Islet of Langerhans (tissue), 1 donor: Measurements from ENCODE around the gene EPB41L4A.
A peak's percentile ranks its signal among the peaks of the same experiment; 100 is the strongest.

Experiments used
- FAIRE-seq: peaks from one replicate; lab custom pipeline; 2011; peaks lifted over from hg19 to GRCh38; lab: Jason Lieb, UNC

EPB41L4A gene

DNA sequence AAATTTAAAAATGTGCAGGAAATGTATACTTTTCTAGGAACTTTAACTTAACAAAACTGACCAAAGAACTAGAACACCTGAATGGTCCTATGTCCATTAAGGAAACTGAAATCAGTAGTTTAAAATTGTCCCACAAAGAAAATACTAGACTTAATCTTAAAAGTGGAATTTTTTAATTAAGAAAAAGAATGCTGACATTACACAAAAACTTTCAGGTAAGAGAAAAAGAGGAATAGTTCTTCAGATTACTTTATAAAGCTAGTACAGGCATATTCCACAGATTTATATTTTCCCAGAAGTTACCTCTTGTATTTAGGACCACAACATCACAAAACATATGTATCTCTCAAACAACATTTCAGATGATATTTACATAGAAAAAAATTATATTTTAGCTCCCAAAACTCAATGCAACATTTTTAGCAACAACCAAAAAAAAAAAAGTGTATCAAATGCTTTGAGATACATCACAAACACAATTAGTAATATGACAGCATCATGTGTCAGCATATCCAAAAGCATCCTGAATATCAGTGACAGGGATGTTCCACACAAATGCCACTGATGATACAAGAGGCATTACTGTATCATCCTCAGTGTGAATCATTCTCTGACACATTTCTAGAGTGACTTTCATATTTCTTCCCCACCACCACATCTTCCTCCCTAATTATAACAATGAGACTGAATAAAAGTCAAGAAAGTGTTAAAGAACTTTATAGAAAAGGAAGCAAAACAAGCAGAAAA is 264.0 kb downstream of the EPB41L4A start:
- peak; percentile 68 for FAIRE-seq

DNA sequence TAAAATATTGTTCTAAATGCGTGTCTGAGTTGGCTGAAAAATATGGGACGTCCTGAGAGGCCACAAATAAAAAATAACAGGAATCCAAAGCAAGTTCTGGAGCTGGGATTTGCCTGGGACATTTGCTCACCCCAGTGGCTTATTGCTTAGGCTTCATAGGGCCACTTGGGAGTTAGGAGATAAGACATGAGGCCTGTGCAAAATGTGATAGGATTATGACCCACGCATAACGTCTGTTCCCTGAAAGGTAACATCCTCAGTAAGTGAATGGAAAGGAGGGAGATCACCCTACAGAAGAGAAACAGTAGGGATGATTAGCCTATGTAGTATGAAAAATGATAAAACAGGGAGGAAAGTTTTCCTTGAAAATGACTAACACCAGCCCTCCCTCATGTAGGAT is 269.4 kb downstream of the EPB41L4A start:
- FAIRE-seq, result no peak

DNA sequence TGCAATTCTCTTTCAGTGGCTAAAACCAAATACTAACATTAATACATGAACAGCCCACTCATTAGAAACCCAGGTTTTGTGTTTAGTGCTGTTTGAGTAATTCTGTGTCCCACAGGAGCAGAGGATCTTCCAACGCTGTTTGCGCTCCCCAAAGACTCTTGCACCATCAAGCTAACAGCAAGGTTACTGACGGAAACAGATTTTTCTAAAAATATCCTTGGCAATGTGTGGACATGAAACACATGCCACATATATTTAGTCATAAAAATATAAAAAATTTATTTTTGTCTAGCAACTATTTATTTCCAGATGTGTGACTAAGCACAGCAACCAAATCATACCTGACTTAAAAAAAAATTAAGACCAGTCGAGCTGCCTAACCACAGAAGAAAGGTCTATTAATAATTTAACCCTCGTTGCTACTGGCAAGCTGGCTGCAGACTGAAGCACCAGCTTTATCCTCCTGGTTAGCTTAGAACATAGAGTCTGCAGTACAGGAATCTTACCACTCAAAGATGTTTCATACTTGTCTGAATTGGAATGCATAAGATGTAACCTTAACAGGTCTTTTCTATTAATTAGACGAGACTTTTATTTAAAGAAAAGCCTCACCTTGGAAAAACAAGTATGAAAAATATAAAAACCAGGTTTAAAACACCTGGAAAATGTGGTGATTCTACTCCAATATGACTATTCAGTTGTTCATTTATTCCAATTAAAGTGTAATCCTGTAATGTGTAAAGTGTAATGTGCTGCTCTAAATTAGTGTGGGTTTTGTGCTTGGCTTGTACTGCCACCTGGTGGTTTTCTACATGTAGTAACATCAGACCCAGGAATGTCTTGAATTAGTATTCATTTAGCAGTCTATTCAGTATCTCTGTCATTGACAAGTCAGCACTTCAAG is 272.5 kb downstream of the EPB41L4A start:
- peak; percentile 99 for FAIRE-seq

DNA sequence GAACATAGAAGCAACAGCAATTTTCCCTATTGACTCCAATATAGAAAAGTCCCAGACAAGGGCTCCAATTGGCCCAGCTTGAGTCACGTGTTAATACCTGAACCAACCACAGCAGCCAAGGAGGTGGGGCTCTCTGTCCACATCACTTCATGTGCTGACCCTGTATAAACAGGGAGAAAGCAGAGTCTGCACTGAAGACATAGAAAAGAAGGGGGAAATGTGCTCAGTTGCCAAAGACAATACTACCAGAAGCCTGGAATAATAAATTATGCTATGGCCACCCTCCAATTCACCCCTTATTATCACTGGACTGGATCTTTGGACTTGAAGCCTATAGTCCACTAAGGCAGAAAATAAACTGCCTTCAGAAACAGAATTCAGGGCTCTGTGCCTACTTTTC is 275.4 kb downstream of the EPB41L4A start:
- FAIRE-seq, result no peak

DNA sequence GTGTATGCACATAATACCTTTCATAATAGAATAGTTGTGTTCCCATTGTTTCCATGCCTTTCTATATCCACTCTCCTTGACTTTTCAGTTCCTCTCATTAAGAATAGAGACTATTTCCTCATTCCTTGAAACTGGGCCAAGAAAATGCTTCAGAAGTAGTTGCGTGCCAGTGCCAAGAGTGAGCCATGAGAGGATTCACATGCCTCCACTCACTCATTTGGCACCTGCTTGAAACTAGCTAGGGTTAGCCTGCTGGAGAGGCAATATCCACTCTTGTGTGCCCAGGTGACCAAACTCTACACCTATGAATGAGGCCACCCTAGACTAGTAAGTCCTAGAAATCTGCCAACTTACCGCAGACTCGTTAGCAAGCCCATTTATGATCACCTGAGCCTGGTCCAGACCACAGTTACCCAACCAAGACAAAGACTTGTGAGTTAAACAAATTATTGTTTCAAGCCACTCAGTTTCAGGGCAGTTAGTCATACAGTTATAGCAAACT is 276.3 kb downstream of the EPB41L4A start:
- no peak for FAIRE-seq

DNA sequence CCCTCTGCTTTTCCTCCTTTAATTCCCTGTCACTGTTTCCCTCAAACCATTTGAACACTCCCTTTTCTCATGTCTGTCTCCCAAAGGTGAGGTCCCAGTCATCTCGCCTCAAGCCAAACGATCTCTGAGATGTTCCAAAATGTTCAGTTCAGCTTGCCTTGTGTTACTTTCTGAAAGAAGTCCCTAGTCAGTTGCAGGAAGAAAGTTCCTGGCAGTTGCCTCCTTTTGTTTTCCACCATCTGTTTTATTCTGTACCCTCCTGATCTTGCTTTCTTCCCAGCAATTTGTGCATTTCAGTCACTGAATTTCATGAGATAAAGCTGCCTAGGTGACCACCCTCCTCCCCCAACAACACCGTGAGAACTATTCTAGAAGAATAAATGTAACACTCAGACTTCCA is 277.5 kb downstream of the EPB41L4A start:
- no peak for FAIRE-seq

DNA sequence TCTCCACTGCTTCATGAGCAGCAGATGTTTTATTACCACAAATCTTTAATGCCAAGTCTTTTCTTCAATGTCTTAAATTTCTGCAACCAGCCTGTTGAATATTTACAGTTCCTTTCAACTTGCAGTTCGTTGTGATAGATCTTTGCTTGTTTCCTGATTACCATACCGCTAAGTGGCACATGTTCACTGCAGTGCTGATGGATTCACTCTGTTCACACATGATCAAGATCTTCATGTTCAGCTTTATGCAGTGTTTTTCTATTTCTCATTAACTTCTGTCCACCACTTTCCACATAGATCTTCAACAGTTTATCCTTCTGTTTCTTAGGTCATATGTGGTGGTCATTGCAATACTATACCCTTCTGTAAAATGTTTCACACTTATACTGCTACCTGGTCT is 280.6 kb downstream of the EPB41L4A start:
- no peak for FAIRE-seq

DNA sequence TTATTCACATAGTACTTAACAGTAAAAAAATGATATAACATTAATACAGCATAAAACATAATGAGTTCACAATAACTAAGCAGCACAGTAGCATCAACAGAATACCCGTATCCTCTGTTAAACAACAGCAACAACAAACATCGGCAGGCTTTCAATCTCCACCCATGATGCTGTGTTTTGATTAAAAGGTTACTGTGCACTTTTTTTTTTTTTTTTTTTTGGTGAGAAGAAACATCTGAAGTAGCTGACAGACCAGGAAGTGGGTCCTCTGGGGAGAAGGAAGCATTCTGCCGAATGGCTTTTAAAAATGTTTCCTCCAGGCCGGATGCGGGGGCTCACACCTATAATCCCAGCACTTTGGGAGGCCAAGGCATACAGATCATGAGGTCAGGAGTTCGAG is 282.3 kb downstream of the EPB41L4A start:
- FAIRE-seq, result no peak

DNA sequence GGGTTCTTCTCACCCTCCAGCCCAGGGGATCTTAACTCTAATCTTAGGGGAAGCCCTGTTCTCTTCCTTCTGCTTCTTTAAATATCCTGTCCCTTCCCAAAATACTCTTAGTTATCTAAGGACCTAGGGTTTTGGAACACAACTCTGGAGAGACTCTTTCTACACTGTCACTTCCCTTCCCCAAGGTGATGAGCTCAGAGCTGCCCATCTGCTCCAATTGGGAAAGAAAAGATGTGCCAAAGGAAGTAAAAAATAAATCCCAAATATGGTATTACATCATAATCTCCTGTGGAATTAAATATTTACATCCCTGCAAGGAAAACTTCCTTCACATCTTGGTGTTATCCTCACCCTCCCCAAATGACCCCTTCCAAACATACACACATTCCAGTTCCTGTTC is 291.2 kb downstream of the EPB41L4A start:
- FAIRE-seq, result no peak

DNA sequence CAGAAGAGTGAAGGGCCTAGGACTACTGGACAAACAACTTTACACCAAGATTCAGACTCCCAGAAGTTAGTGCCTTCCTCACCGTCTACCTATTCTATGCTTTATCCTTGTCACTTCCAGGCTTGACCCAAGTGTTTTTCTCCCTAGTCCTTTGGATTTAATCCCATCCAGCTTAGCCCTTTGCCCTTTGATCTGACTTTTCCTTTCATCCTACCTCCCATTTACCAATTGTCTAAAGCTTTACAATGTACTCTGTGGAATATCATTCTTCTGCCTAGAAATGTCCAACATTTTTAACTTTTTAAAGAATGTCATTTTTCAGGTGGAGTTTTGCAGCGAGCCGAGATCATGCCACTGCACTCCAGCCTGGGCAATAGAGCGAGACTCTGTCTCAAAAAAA is 292.1 kb downstream of the EPB41L4A start:
- no peak for FAIRE-seq

DNA sequence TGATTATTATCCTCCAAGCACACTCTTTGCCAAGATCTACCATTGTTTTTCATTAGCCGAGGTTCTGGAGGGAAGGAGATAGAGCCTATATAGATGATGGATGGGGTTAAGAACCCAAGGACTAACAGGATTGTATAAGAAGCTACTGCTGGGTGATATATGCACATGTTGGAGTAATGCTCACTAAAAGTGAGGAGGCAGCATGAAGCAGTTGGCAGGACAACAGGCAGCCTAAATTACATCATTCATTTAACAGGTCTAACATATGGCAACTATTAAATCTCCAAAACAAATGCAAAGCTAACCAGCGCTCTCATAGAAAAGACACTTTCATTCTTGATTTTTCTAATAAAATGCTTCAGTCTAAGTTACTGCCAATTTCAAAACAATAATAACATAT is 293.2 kb downstream of the EPB41L4A start:
- no peak for FAIRE-seq

DNA sequence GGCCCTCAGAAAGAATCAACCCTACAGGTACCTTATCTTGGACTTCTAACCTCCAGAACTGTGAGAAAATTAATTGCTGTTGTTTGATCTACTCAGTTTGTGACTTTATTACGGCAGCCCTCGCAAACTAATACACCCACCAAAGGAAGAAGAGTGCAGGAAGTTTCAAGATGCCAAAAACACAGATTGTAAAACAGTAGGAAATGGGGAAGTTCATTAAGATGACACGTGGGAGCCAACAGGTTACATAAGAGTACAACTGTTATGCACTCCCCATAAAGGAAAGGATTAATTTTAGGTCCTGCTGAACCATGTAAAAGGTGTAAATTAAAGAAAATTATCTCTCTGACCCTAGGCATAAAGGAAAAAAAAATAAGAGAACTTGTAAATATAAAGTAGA is 294.3 kb downstream of the EPB41L4A start:
- FAIRE-seq, result no peak

DNA sequence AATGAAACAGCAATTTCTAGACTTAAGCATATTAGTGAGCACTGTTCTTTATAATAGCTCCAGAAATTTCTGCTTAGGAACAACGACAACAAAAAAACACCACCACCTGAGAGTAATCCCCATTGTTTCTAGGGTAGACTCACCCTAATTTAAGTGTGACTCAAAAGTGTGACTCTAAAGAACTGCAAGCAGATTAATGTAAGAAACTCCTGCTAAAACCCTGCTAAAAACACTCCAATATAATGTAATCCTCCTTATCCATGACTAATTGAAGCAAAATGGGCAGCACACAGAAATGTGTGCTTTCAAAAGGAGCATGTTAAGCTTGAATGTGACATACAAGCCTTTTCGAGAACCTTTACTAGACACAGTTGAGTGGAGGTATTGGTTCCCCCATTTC is 296.0 kb downstream of the EPB41L4A start:
- no peak for FAIRE-seq

DNA sequence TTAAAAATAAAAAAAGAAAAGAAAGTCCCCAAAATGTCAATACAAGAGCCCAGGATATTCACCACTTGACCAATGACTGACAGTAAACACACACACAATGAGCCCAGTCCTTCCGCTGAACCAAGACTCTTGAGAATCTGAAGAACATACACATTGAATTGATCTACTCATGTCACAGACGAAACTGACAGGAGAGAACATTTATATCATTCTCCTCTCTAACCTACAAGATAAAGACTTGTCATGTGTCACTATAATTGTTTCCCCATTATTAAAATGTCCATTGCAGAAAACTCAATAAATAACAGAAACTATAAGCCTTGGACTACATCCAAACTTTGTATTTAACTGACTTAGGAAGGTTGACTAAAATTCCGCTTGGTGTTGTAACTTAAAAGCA is 296.7 kb downstream of the EPB41L4A start:
- no peak for FAIRE-seq

DNA sequence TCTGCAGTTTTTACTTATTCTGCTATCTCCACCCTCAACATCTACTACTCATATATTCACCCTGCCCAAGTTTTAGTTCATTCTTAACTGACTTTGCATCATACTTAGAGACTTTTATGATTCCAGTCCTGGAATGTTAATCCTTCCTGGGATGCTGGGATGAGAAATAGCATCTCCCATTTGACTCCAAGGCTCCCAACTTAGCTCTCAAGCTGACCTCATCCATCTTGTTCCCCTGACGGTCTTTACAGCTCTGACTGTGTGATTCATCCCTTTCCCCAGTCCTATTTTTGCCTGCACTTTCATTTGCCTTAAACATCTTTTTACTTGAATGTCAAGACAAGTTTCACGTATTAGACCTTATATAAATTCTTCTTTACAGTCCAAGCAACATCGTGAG is 297.8 kb downstream of the EPB41L4A start:
- no peak for FAIRE-seq

DNA sequence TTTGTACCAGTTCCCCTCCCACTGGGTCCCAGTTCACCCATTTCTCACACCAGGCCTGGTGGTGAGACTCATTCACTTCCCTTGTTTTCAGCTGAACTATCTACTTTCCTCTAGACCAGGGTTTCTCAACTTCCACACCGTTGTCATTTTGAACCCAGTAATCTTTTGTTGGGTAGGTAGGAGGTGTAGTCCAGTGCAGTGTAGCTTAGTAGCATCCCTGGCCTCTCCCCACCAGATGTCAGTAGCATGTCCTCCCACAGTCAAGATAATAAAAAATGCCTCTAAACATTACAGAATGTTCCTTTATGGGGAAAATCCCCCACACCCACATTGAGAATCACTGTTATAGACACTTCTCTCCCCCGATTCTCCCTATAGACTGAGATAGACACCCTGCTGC is 299.1 kb downstream of the EPB41L4A start:
- no peak for FAIRE-seq

DNA sequence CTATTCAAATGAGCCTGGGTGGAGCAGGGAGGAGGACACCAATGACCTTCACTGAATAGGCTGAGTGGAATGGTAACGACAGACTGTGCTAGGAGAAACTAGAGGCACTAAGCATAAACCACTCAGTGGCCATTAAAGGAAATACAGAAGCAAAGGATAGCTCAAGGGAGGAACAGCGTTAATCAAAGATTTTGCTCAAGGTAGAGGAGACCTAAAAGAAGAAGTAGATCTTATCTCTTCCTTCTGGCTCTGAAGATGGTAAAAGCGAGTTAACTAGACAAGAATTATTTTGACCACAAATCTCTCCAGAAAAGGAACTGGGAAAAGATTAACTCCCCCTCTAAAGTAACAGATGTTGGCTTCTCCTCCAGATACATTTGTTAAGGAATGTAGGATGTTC is 299.6 kb downstream of the EPB41L4A start:
- FAIRE-seq, result no peak

DNA sequence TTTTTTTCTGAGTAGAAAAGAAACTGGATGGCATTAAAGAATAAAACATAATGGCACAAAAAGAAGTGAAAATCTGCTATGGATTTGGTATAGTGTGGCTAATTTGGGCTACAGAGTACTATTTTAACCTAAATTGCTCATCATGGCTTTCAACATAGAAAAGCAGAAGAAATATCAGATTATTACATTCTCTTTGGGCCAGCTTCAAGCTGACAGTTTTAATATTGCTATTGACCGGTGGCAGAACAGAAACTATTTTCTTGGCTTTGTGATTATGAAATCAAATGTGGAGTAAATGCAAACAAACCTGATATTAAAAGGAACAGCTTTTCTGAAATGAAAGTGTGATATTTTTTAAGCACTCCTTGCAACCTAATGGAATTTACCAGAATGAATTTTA is 301.5 kb downstream of the EPB41L4A start:
- no peak for FAIRE-seq

DNA sequence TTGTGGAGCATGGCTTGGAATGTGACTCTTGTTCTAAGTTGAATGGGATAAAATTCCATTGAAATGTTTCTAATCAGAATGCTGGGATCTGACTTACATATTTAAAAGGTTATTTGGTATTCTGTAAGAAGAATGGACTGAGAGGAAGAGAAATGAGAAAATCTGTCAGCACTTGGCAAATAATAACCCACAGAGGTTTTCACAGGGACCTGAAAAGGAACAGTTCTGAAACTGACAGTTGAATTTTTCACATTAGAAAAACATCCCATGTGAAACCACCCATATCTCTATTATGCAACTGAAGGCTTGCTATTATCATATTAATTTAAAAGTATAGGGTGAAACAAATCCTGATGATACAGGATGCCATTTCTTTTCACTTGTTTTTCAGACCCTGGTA is 302.7 kb downstream of the EPB41L4A start:
- no peak for FAIRE-seq

DNA sequence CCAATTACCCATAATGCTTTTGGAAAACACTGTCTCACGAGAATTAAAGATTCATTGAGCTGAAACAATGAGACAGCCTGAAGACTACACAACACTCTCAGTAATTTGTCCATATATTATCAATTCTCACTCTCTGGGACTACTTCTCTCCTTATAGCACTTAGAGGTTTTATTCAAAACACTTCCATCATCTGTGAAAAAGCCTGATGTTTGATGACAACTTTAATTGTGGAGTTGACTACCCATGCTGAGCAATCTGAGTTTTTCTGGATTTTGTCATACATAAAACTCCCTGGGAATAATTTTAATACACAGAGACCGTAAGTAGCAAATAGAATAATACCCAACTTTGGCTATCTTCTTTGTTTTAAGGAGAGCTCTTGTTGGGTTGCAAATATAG is 305.5 kb downstream of the EPB41L4A start:
- FAIRE-seq, result no peak
